ENCODE measurements around the gene SGSM1. TPM values are rescaled to one million over a fixed set of nuclear protein-coding genes. Genes with fewer than 3 reads are reported as not detected.
"Not testable (repeated sequence)": the region's sequence is repeated elsewhere in the genome, so short reads cannot be mapped to it uniquely, and the experiment has no call there.

Gene SGSM1
- total and polyA plus RNA-seq, 9 donors, result 0.08 to 0.76 (median 0.17) TPM

DNA sequence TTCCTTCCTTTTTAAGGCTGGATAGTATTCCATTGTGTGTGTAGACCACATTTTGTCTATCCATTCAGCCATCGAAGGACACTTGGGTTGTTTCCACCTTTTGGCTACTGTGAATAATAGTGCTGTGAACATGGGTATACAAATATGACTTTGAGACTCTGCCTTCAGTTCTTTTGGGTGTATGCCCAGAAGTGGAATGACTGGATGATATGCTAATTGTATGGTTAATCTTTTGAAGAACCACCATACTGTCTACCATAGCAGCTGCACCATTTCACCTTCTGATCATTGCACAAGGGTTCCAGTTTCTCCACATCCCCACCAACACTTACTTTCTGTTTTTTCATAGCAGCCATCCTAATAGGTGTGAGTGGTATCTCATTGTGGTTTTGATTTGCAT is 30.3 kb downstream of the SGSM1 start:
- DNase-seq, result no peak
- peaks cover 5% of the 10 kb centered on the region for H3K27me3 ChIP-seq (ENCODE audit: control insufficient read depth, insufficient read depth, low read length)
- no CpG with 5 or more reads among the region's 1 CpG for WGBS (ENCODE audit: insufficient coverage)
- H3K9me3 ChIP-seq (replicated peaks; ENCODE audit: control insufficient read depth, low read depth, low read length), result no peaks in the 10 kb centered on the region
- no peaks in the 10 kb centered on the region for H3K4me1 ChIP-seq (ENCODE audit: control insufficient read depth, insufficient read depth, low read length)
- H3K4me3 ChIP-seq (ENCODE audit: low read length), result no peak overlapping the region
- H3K36me3 ChIP-seq (ENCODE audit: control insufficient read depth, insufficient read depth, low read length), result no peaks in the 10 kb centered on the region
- H3K27ac ChIP-seq (ENCODE audit: low read length), result no peak overlapping the region

DNA sequence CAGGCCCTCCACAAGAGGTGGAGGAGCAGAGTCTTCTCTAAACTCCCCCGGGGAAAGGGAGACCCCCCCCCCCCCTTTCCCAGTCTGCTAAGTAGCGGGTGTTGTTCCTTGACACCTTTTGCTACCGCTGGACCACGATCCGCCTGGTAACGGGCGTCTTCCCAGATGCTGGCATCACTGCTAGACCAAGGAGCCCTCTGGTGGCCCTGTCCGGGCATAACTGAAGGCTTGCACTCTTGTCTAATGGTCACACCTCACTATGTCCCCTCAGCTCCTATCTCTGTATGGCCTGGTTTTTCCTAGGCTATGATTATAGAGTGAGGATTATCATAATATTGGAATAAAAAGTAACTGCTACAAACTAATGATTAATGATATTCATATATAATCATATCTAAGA is 31.5 kb downstream of the SGSM1 start:
- DNase-seq; H3K27ac ChIP-seq (ENCODE audit: low read length); H3K9me3 ChIP-seq (replicated peaks; ENCODE audit: control insufficient read depth, low read depth, low read length); H3K4me1 ChIP-seq (ENCODE audit: control insufficient read depth, insufficient read depth, low read length); H3K36me3 ChIP-seq (ENCODE audit: control insufficient read depth, insufficient read depth, low read length); H3K27me3 ChIP-seq (ENCODE audit: control insufficient read depth, insufficient read depth, low read length); H3K4me3 ChIP-seq (ENCODE audit: low read length): not testable (repeated sequence)
- WGBS (ENCODE audit: insufficient coverage), result no CpG with 5 or more reads among the region's 8 CpGs

DNA sequence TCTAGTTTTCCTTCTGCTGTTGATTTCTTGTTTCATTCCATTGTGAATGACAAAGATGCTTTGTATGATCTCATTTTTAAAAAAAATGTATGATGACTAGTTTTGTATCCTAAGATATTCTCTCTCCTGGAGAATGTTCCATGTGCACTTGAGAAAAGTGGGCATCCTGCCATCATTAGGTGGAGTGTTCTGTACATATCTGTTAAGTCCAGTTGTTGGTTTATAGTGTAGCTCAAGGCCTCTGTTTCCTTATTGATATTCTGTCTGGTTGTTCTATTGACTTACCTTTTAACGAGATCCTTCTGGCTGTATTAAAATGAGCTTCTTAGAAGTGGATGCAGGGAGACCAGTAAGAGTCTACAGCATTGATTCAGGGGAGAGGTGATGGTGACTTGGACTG is 35.2 kb downstream of the SGSM1 start:
- 64% methylated on average over 1 of the region's 1 CpG for WGBS (ENCODE audit: insufficient coverage)
- DNase-seq, result no peak
- H3K4me1 ChIP-seq (ENCODE audit: control insufficient read depth, insufficient read depth, low read length), result no peaks in the 10 kb centered on the region
- H3K27me3 ChIP-seq (ENCODE audit: control insufficient read depth, insufficient read depth, low read length), result no peaks in the 10 kb centered on the region
- no peak overlapping the region for H3K27ac ChIP-seq (ENCODE audit: low read length)
- no peaks in the 10 kb centered on the region for H3K36me3 ChIP-seq (ENCODE audit: control insufficient read depth, insufficient read depth, low read length)
- H3K4me3 ChIP-seq (ENCODE audit: low read length), result no peak overlapping the region
- H3K9me3 ChIP-seq (replicated peaks; ENCODE audit: control insufficient read depth, low read depth, low read length), result no peaks in the 10 kb centered on the region

- H3K27ac ChIP-seq (ENCODE audit: low read length), result no peak overlapping the region
- 47% methylated on average over 1 of the region's 3 CpGs for WGBS (ENCODE audit: insufficient coverage)
- H3K36me3 ChIP-seq (ENCODE audit: control insufficient read depth, insufficient read depth, low read length), result no peaks in the 10 kb centered on the region
- no peak for DNase-seq
- no peak overlapping the region for H3K4me3 ChIP-seq (ENCODE audit: low read length)
- no peaks in the 10 kb centered on the region for H3K4me1 ChIP-seq (ENCODE audit: control insufficient read depth, insufficient read depth, low read length)
- no peaks in the 10 kb centered on the region for H3K9me3 ChIP-seq (replicated peaks; ENCODE audit: control insufficient read depth, low read depth, low read length)
- no peaks in the 10 kb centered on the region for H3K27me3 ChIP-seq (ENCODE audit: control insufficient read depth, insufficient read depth, low read length)
Measured at GRCh38 chr22:24843048-24843447, 37.0 kb downstream of the SGSM1 start.

DNA sequence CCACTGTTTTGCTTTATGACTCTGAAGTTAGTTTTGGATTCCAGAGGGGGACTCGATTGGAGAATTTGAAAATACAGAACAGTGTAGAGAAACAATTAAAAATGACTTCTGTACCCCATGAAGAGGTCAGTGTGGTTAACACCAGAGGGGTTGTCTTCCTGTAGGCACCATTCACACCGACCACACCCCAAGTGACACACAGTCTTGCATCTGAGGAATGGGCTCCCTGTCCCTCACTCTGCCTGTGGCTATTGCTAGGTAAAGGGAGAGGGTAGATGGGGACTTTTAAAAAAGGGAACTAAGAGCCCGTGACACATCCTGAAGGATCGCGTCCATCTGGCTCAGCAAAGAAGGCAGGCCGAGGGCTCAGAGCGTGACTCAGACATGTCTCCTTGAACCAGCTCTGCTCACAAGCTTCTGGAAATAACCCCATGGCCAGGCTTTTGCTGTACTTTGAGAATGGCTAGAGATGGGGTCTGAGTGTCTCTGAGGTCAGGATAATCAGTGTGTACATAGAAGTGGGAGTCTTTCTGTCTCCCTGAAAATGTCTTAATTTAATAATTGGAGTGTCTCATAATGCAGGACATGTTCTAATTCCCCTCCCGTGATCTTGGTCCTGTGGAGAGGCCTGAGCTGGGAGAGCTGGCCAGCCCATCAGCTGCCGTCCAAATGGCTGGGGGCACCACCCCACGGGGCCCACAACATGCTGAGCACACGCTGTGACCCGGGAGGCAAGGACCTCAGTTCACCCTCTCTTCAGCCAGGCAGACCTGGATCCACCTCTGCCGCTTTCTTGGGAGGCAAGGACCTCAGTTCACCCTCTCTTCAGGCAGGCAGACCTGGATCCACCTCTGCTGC is 39.3 kb downstream of the SGSM1 start:
- Histone ChIP-seq H3K27ac (ENCODE audit: low read length) (no peak overlapping the region), H3K36me3 (ENCODE audit: control insufficient read depth, insufficient read depth, low read length) (no peaks in the 10 kb centered on the region), H3K4me1 (ENCODE audit: control insufficient read depth, insufficient read depth, low read length) (no peaks in the 10 kb centered on the region), H3K27me3 (ENCODE audit: control insufficient read depth, insufficient read depth, low read length) (no peaks in the 10 kb centered on the region), H3K9me3 (replicated peaks; ENCODE audit: control insufficient read depth, low read depth, low read length) (no peaks in the 10 kb centered on the region), H3K4me3 (ENCODE audit: low read length) (no peak overlapping the region)
- DNase-seq, result peak; percentile 17
- WGBS (ENCODE audit: insufficient coverage), result 76% methylated on average over 9 of the region's 13 CpGs

DNA sequence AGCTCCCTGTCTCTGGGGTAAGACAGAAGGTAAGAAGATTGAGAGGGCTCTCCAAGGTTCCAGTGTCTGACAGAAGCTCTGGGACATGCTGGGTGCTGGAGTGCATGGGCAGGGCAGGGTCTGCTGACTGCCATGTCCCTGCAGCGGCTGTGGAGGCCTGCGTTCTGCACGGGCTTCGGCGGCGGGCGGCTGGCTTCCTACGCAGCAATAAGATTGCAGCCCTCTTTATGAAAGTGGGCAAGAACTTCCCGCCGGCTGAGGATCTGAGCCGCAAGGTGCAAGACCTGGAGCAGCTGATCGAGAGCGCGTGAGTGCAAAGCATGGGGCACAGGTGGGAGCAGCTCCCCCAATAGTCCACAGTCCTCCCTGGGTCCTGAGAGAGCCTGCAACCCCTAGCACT is 41.5 kb downstream of the SGSM1 start:
- Histone ChIP-seq H3K9me3 (replicated peaks; ENCODE audit: control insufficient read depth, low read depth, low read length) (no peaks in the 10 kb centered on the region), H3K27ac (ENCODE audit: low read length) (no peak overlapping the region), H3K4me1 (ENCODE audit: control insufficient read depth, insufficient read depth, low read length) (no peaks in the 10 kb centered on the region), H3K27me3 (ENCODE audit: control insufficient read depth, insufficient read depth, low read length) (no peaks in the 10 kb centered on the region), H3K36me3 (ENCODE audit: control insufficient read depth, insufficient read depth, low read length) (no peaks in the 10 kb centered on the region), H3K4me3 (ENCODE audit: low read length) (no peak overlapping the region)
- no peak for DNase-seq
- WGBS (ENCODE audit: insufficient coverage), result 97% methylated on average over 14 of the region's 14 CpGs

DNA sequence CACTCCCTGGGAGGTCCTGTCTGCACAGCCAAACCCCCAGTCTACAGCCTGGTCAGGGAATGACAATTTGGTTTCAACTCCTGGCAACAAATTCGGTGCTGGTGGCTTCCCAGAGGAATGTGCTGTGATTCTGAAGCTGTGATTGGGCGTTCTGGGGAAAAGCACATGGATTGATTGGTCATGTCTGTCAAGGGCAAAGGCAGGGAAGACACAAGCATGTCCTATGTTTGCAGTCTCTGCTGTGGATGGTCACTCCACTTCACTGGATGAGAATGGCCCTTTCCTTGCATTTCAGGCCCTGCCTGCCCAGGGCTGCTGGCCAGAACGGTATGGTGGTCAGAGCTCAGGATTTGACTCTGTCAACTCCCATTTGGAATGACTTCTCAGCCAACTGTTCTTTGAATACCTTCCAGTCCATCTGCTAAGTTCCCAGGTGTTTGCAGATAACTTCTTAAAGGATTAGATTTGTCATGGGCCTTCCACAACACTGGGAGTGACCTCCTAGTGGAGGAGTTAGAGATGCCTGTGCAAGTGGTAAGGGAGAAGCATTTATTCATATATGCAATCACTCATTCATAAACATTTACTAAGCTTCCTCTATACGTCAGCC is 42.7 kb downstream of the SGSM1 start:
- 65% methylated on average over 2 of the region's 4 CpGs for WGBS (ENCODE audit: insufficient coverage)
- Histone ChIP-seq H3K4me1 (ENCODE audit: control insufficient read depth, insufficient read depth, low read length) (no peaks in the 10 kb centered on the region), H3K36me3 (ENCODE audit: control insufficient read depth, insufficient read depth, low read length) (no peaks in the 10 kb centered on the region), H3K9me3 (replicated peaks; ENCODE audit: control insufficient read depth, low read depth, low read length) (no peaks in the 10 kb centered on the region), H3K4me3 (ENCODE audit: low read length) (no peak overlapping the region), H3K27ac (ENCODE audit: low read length) (no peak overlapping the region), H3K27me3 (ENCODE audit: control insufficient read depth, insufficient read depth, low read length) (no peaks in the 10 kb centered on the region)
- no peak for DNase-seq

GRCh38 chr22:24855794-24856193 is 49.8 kb downstream of the SGSM1 start:
- DNase-seq, result no peak
- Histone ChIP-seq H3K9me3 (replicated peaks; ENCODE audit: control insufficient read depth, low read depth, low read length) (no peaks in the 10 kb centered on the region), H3K4me3 (ENCODE audit: low read length) (no peak overlapping the region), H3K36me3 (ENCODE audit: control insufficient read depth, insufficient read depth, low read length) (no peaks in the 10 kb centered on the region), H3K27me3 (ENCODE audit: control insufficient read depth, insufficient read depth, low read length) (no peaks in the 10 kb centered on the region), H3K27ac (ENCODE audit: low read length) (no peak overlapping the region), H3K4me1 (ENCODE audit: control insufficient read depth, insufficient read depth, low read length) (no peaks in the 10 kb centered on the region)
- WGBS (ENCODE audit: insufficient coverage), result 88% methylated on average over 3 of the region's 3 CpGs

DNA sequence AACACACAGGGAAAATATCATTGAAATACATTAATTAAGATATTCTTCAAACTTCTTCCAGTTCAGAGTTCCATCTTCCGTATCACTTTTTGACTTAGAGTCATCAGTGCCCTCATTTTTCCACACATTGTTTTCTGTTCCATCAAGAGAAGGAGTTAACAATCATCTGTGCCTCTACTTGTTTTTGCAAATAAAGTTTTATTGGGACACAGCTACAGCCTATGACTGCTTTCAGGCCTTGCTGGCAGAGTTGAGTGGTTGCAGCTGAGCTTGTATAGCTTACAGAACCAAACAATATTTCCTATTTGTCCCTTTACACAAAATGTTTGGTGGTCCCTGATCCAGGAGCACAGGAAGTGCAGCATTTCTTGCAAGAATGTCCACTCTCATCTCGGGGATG is 51.6 kb downstream of the SGSM1 start:
- Histone ChIP-seq H3K27ac (ENCODE audit: low read length) (no peak overlapping the region), H3K4me3 (ENCODE audit: low read length) (no peak overlapping the region), H3K27me3 (ENCODE audit: control insufficient read depth, insufficient read depth, low read length) (no peaks in the 10 kb centered on the region), H3K4me1 (ENCODE audit: control insufficient read depth, insufficient read depth, low read length) (no peaks in the 10 kb centered on the region), H3K36me3 (ENCODE audit: control insufficient read depth, insufficient read depth, low read length) (no peaks in the 10 kb centered on the region), H3K9me3 (replicated peaks; ENCODE audit: control insufficient read depth, low read depth, low read length) (no peaks in the 10 kb centered on the region)
- no CpG with 5 or more reads among the region's 2 CpGs for WGBS (ENCODE audit: insufficient coverage)
- DNase-seq, result no peak

DNA sequence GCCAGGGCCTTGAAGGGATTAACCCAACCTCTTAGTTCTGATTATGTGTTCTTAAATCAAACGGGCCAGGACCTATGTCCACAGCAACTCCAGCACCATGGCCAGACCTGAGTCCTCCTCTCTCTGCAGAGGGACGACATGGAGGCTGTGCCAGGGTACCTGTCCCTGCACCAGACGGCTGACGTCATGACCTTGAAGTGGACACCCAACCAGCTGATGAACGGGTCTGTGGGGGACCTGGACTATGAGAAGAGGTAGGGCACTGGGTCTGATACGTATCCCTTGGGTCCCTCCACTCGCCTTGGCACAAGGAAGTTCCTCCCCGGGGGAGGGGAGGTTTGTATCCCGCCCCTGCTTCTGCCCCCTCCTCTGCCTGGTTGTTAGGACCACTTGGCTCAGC is 53.6 kb downstream of the SGSM1 start:
- Histone ChIP-seq H3K4me1 (ENCODE audit: control insufficient read depth, insufficient read depth, low read length) (no peaks in the 10 kb centered on the region), H3K9me3 (replicated peaks; ENCODE audit: control insufficient read depth, low read depth, low read length) (no peaks in the 10 kb centered on the region), H3K27ac (ENCODE audit: low read length) (no peak overlapping the region), H3K27me3 (ENCODE audit: control insufficient read depth, insufficient read depth, low read length) (no peaks in the 10 kb centered on the region), H3K4me3 (ENCODE audit: low read length) (no peak overlapping the region), H3K36me3 (ENCODE audit: control insufficient read depth, insufficient read depth, low read length) (no peaks in the 10 kb centered on the region)
- WGBS (ENCODE audit: insufficient coverage), result 69% methylated on average over 8 of the region's 9 CpGs
- no peak for DNase-seq

Data from muscle of leg (tissue), 11 donors.